Measurements from ENCODE around the gene ZNF366.

ZNF366 gene

GRCh38 chr5:72402381-72402890 lies 104.8 kb downstream of the ZNF366 start:
- DNase-seq: no peak

GRCh38 chr5:72400950-72401349 lies 106.3 kb downstream of the ZNF366 start:
- DNase-seq: no peak

- no peak for DNase-seq
Observed at GRCh38 chr5:72397836-72398235, 109.4 kb downstream of the ZNF366 start.

- DNase-seq: no peak
Observed at GRCh38 chr5:72394688-72395087, 112.5 kb downstream of the ZNF366 start.

GRCh38 chr5:72393052-72393451 lies 114.2 kb downstream of the ZNF366 start:
- DNase-seq: no peak
